Glomerular visceral epithelial cell (primary cell): ENCODE data around the gene EPG5.
"Not testable (repeated sequence)": the region's sequence is repeated elsewhere in the genome, so short reads cannot be mapped to it uniquely, and the experiment has no call there.

Source experiments
- DNase-seq: peaks from one replicate; pipeline ENCODE4 v3.0.0-alpha.2; 2016; ENCODE audit errors: extremely low spot score

Gene EPG5

GRCh38 chr18:45976566-45976965 lies 9.4 kb upstream of the EPG5 start:
- DNase-seq, result no peak

- DNase-seq, result peak; percentile 75
Observed at GRCh38 chr18:45974088-45974536, 7.0 kb upstream of the EPG5 start.

DNA sequence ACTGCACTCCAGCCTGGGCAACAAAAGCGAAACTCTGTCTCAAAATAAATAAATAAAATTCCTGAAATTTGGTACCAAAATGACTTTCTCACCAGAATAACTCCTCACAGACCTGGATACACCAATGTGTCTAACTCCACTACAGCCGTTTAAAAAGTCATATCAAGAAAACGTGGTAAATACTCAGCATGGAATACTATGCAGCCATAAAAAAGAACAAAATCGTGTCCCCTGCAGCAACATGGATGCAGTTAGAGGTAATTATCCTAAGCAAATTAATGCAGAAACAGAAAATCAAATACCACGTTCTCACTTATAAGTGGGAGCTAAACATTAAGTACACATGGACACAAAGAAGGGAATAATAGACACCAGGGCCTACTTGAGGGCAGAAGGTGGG lies 2.2 kb downstream of the EPG5 start:
- not testable (repeated sequence) for DNase-seq

DNA sequence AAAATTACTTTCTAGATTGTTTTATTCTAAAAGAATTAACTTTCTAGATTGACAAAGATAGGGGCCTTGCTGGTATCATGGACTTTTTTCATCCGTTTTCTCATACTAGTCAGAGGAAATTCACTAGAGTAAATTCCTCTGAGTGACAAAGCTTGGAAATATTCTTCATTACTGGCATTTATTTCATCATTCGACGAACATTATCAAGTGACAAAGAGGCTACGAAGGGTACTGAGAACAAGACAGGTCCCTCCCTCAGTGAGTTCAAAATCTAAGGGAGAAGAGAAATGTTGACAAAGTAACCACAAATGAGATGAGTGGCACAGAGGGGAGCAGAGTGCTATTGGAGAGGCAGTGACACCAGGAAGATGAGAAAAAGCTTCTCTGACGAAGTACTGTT lies 4.3 kb downstream of the EPG5 start:
- DNase-seq, result peak; percentile 72

GRCh38 chr18:45962461-45962860 lies 4.7 kb downstream of the EPG5 start:
- DNase-seq, result peak; percentile 89

DNA sequence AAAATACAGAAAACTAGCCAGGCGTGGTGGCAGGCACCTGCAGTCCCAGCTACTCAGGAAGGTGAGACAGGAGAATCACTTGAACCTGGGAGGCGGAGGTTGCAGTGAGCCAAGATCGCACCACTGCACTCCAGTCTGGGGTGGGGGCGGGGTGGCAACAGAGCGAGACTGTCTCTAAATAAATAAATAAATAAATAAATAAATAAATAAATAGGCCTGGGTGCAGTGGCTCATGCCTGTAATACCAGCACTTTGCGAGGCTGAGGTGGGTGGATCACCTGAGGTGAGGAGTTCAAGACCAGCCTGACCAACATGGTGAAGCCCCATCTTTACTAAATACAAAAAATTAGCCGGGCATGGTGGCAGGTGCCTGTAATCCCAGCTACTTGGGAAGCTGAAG lies 7.6 kb downstream of the EPG5 start:
- DNase-seq, result not testable (repeated sequence)

- peak; percentile 31 for DNase-seq
Observed at GRCh38 chr18:45958730-45959129, 8.4 kb downstream of the EPG5 start.

DNA sequence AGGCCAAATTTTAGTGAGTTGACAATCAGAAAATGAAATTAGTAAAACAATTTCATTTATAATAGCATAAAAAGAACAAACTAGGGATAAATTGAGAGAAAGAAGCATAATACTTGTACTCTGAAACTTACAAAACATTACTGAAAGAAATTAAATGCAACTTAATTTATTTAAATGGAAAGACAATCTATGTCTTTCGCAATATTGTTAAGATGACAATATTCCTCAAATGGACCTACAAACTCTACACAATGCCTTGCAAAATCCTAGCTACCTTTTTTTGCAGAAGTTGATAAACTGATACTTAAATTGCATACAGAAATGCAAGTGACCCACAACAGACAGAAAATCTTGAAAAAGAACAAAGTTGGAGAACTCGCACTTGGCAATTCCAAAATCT lies 9.1 kb downstream of the EPG5 start:
- no peak for DNase-seq

DNA sequence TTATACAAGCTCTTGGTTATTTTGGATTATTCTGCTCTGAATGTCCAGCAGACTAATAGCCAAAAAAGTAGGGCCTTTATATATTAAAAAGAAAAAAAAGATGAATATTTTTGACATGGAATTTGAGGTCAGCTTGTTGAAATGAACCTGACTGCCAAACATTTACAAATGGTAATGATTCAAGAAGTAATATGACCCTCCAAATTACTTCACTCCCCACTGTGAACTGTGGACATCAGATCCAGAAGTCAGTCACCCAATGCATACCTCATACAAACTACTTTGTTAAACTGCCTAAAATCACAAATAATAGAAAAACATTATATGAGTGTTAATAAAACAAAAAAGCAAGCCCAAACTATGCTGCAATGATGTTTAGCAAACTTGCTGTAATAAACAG lies 10.0 kb downstream of the EPG5 start:
- DNase-seq, result peak; percentile 40

- DNase-seq, result peak; percentile 75
Observed at GRCh38 chr18:45954070-45954934, 12.8 kb downstream of the EPG5 start.

DNA sequence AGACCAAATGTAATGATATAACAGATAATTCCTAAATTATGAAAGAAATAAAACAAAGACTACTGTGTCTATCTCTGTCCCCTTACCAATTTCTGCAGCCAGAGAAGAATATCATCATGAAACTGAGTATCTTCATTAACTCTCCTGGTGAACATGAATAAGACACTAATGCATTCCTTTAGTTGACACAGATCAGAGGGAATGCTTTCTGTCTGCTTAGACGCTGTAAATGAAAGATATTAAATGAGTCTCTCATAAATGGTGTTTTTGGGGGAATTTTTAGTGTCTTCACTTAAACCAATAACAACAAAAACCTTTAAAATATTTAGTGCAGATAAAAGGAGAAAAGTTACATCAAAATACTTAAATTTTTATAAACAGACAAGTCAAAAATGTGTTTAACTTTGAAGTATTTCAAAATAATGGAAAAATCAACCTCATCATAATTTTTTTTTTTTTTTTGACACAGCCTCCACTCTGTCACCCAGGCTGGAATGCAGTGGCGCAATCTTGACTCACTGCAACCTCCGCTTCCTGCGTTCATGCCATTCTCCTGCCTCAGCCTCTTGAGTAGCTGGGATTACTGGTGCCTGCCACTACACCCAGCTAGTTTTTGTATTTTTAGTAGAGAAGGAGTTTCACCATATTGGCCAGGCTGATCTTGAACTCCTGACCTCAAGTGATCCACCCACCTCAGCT lies 16.0 kb downstream of the EPG5 start:
- peak; percentile 82 for DNase-seq

DNA sequence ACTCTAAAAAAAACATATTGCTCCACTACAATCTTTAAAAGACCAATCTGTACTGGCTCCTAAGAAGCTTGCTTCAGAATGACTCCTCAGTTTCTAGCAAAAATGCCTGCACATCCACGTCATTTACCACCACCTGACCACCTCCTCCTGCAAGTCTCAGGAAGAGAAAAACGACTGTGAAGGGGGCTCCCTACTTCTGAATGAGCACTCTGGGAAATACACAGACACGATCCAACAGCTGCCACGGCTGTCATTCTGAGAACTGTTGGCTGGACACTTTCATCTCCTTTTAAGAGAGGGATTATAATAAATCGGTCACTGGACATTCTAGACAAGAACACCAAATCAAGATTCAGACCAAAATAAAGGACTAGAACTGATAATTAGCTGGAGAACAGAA lies 21.5 kb downstream of the EPG5 start:
- DNase-seq, result no peak

DNA sequence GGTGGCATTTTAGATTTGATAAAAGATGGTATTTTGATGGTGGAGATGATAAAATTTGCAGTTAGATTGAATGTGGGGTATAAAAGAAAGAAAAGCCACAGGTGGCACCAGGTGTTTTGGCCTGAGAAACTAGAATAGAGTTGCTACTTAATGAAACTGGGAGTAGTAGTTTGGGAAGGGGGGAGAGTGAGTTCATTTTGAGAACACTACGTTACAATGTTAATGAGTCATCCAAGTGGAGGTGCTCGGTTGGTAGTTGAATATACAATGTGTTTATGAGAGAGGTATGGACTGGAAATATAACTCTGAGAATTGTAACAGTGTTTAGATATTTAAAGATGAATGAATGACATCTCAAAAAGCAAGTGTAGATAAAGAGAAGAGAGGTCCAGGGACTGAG lies 26.4 kb downstream of the EPG5 start:
- no peak for DNase-seq

DNA sequence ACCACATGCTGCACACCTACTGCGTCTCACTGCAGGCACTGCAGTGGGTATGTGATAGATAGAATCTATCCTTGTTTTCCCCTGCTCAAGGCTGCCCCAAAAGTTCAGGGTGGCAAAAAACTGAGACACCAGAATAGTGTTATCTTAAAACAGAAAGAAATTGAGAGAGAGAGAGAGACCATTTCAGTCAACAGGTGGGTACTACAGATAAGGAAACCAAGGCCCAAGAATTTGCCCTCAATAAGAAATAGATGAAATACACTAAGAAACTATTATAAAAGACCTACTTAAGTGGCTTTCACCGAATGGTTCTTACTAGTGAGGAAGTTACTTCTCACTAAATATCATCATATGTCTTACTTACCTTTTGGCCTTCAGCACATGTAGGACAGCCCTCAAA lies 27.9 kb downstream of the EPG5 start:
- no peak for DNase-seq

GRCh38 chr18:45938488-45938935 lies 28.6 kb downstream of the EPG5 start:
- no peak for DNase-seq

GRCh38 chr18:45935591-45936335 lies 31.4 kb downstream of the EPG5 start:
- peak; percentile 63 for DNase-seq

DNA sequence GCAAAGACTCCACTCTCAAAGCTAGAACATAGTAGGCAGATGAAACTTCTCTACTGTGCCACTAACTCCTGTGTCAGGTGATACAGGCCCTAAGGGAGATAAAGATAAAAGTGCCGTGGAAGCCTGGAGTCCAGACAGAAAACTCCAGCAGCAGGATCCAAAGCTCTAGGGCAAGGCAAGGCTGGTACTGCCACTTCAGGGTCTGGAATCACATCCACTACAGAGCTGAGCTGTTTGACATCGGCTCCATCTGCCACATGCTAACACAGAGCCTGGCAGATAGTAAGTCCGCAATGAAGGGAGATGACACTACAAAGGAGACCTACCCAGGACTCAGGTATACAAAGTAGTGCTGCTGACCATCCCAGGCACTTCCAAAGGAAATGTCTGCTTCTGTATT lies 34.4 kb downstream of the EPG5 start:
- no peak for DNase-seq

- DNase-seq, result no peak
Observed at GRCh38 chr18:45930963-45931362, 36.2 kb downstream of the EPG5 start.

GRCh38 chr18:45926691-45927090 lies 40.4 kb downstream of the EPG5 start:
- no peak for DNase-seq

DNA sequence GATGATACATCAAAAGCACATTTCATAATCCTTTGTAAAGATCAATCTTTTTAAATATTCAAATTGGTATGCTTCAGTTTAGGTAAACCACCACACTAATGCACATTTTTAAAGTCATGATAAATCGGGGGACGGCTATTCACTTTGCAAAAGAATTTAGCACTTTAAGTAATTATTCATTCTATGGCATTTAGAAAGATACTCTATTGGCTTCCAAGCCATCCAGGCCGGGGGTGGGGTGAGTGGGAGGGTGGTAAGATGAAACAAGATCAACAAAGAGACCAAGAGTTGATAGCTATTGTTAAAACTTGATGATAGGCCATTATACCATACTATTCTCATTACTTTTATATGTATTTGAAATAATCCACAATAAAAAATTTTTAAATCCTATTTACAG lies 41.0 kb downstream of the EPG5 start:
- no peak for DNase-seq

DNA sequence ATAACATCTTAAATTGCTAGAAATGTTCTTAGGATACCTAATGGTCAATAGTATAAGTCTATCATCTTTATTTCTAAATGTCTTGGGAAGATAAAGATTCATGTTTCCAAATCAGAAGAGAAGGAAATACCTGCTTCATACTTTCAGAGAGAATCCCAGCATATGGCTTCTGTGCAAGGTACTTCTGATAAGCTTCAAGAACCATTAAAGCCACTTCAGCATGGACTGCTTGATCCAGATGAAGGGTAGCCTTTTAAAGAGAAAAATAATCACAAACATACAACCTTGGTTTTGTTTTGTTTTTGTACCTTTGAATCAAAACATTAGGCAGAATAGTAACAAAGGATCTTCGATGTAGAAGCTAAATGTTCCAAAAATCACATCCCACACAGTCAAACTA lies 44.0 kb downstream of the EPG5 start:
- DNase-seq, result no peak

DNA sequence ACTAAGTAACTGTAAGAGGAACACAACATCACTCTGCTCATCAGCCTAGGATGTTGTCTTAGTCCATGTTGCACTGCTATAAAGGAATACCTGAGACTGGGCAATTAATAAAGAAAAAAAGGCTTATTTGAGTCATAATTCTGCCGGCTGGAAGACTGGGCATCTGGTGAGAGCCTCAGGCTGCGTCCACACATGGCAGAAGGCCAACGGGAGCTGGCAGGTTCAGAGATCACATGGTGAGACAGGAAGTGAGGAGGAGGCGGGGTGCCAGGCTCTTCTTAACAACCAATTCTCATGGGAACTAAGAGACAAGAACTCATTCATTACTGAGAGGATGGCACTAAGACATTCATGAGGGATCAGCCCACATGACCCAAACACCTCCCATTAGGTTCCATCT lies 46.8 kb downstream of the EPG5 start:
- DNase-seq, result peak; percentile 75
